H9 (cell line): ENCODE measurements around the gene CLIC1. TPM values are rescaled to one million over a fixed set of nuclear protein-coding genes. Genes with fewer than 3 reads are reported as not detected.

Experiments used
- DNase-seq: peaks from one replicate; pipeline ENCODE4 v3.0.0-alpha.2; 2017
- H2AFZ ChIP-seq: one replicate; pipeline ENCODE4 v1.6.1; 2013; ENCODE audit warnings: mild to moderate bottlenecking, low read length, control low read depth, moderate library complexity
- H2AK5ac ChIP-seq: 2 replicates; pipeline ENCODE4 v1.6.1; 2013; ENCODE audit warnings: low read length, control low read depth, mixed read lengths; ENCODE audit not compliant: insufficient read length
- H2BK120ac ChIP-seq: one replicate; pipeline ENCODE4 v1.6.1; 2013; ENCODE audit warnings: low read depth, mild to moderate bottlenecking, low read length, control low read depth, inconsistent platforms; ENCODE audit not compliant: poor library complexity, severe bottlenecking
- H2BK12ac ChIP-seq: 2 replicates; pipeline ENCODE4 v1.6.1; 2013; ENCODE audit warnings: low read length, control low read depth, mixed read lengths, low read depth; ENCODE audit not compliant: insufficient read length
- H2BK15ac ChIP-seq: 2 replicates; pipeline ENCODE4 v1.6.1; 2013; ENCODE audit warnings: low read depth, low read length, control low read depth
- H2BK20ac ChIP-seq: one replicate; pipeline ENCODE4 v1.6.1; 2013; ENCODE audit warnings: low read depth, mild to moderate bottlenecking, low read length, control low read depth, inconsistent platforms; ENCODE audit not compliant: poor library complexity, severe bottlenecking
- H2BK5ac ChIP-seq: 2 replicates; pipeline ENCODE4 v1.6.1; 2013; ENCODE audit warnings: low read length, control low read depth, mixed read lengths; ENCODE audit not compliant: insufficient read length
- H3K14ac ChIP-seq: 2 replicates; pipeline ENCODE4 v1.6.1; 2013; ENCODE audit warnings: low read length, control low read depth; ENCODE audit not compliant: insufficient read depth
- H3K18ac ChIP-seq: 2 replicates; pipeline ENCODE4 v1.6.1; 2013; ENCODE audit warnings: low read depth, mild to moderate bottlenecking, mixed read lengths, low read length, control low read depth; ENCODE audit not compliant: insufficient read length
- H3K23ac ChIP-seq: 2 replicates; pipeline ENCODE4 v1.6.1; 2013; ENCODE audit warnings: low read length, control low read depth, mixed read lengths, low read depth; ENCODE audit not compliant: insufficient read length
- H3K23me2 ChIP-seq: 2 replicates; pipeline ENCODE4 v1.6.1; 2013; ENCODE audit warnings: low read depth, mild to moderate bottlenecking, mixed read lengths, low read length, control low read depth; ENCODE audit not compliant: insufficient read length, poor library complexity, severe bottlenecking
- H3K27ac ChIP-seq: 2 replicates; pipeline ENCODE4 v1.5.1; 2013; ENCODE audit warnings: low read length, control low read depth, mixed read lengths, low read depth; ENCODE audit not compliant: insufficient read length
- H3K27me3 ChIP-seq: 2 replicates; pipeline ENCODE4 v1.6.1; 2013; ENCODE audit warnings: low read length, control low read depth, inconsistent platforms; ENCODE audit not compliant: insufficient read depth
- H3K4ac ChIP-seq: 2 replicates; pipeline ENCODE4 v1.6.1; 2013; ENCODE audit warnings: low read depth, mild to moderate bottlenecking, control low read depth, inconsistent platforms, low read length, moderate library complexity
- H3K4me1 ChIP-seq: 2 replicates; pipeline ENCODE4 v1.6.1; 2013; ENCODE audit warnings: low read length, control low read depth, inconsistent platforms; ENCODE audit not compliant: insufficient read depth
- H3K4me2 ChIP-seq: 2 replicates; pipeline ENCODE4 v1.6.1; 2013; ENCODE audit warnings: low read length, control low read depth, mixed read lengths; ENCODE audit not compliant: insufficient read length, insufficient read depth
- H3K56ac ChIP-seq: 2 replicates; pipeline ENCODE4 v1.6.1; 2013; ENCODE audit warnings: low read depth, mild to moderate bottlenecking, mixed read lengths, low read length, control low read depth; ENCODE audit not compliant: insufficient read length
- H3K79me1 ChIP-seq: 2 replicates; pipeline ENCODE4 v1.6.1; 2013; ENCODE audit warnings: low read depth, mild to moderate bottlenecking, moderate library complexity, low read length, control low read depth, inconsistent platforms; ENCODE audit not compliant: insufficient read depth, poor library complexity, severe bottlenecking
- H3K79me2 ChIP-seq: 2 replicates; pipeline ENCODE4 v1.6.1; 2013; ENCODE audit warnings: low read length, control low read depth, inconsistent platforms; ENCODE audit not compliant: insufficient read depth
- H3K9ac ChIP-seq: 2 replicates; pipeline ENCODE4 v1.6.1; 2013; ENCODE audit warnings: low read length, control low read depth, mixed read lengths; ENCODE audit not compliant: insufficient read length; ENCODE audit errors: extremely low read depth
- H3K9me3 ChIP-seq: one replicate; pipeline ENCODE4 v1.6.1; 2013; ENCODE audit warnings: low read depth, low read length, inconsistent platforms; ENCODE audit not compliant: control insufficient read depth
- H3T11ph ChIP-seq: one replicate; pipeline ENCODE4 v1.6.1; 2013; ENCODE audit warnings: mild to moderate bottlenecking, low read length, control low read depth, inconsistent platforms
- H4K20me1 ChIP-seq: one replicate; pipeline ENCODE4 v1.6.1; 2013; ENCODE audit not compliant: control insufficient read depth, insufficient read length, insufficient read depth
- H4K5ac ChIP-seq: 2 replicates; pipeline ENCODE4 v1.6.1; 2013; ENCODE audit warnings: low read depth, mild to moderate bottlenecking, mixed read lengths, low read length, control low read depth; ENCODE audit not compliant: insufficient read length
- H4K8ac ChIP-seq: replicated peaks from 2 replicates; pipeline ENCODE4 v1.6.1; 2013; ENCODE audit warnings: low read length, control low read depth, mixed read lengths, low read depth; ENCODE audit not compliant: insufficient read length
- H4K91ac ChIP-seq: 2 replicates; pipeline ENCODE4 v1.6.1; 2013; ENCODE audit warnings: low read depth, mild to moderate bottlenecking, moderate library complexity, mixed read lengths, low read length, control low read depth; ENCODE audit not compliant: insufficient read length
- H3K27ac Mint-ChIP-seq, 3 experiments: 2 replicates in 2 of 3; 3 replicates in 1 of 3; pipeline ENCODE4 v1.8.0; 2020 to 2021; ENCODE audit warnings: mixed read lengths in 3 of 3, mild to moderate bottlenecking in 1 of 3, moderate library complexity in 1 of 3
- H3K27me3 Mint-ChIP-seq: 2 replicates; pipeline ENCODE4 v1.8.0; 2021; ENCODE audit warnings: low read depth, mild to moderate bottlenecking, moderate library complexity, mixed read lengths
- H3K36me3 Mint-ChIP-seq, 3 experiments: 2 replicates in 2 of 3; 3 replicates in 1 of 3; pipeline ENCODE4 v1.8.0; 2020 to 2021; ENCODE audit warnings: low read depth in 3 of 3, mixed read lengths in 3 of 3; ENCODE audit not compliant: insufficient read depth in 1 of 3
- H3K4me1 Mint-ChIP-seq, 2 experiments: 2 replicates each; pipeline ENCODE4 v1.8.0; 2020; ENCODE audit warnings: mixed read lengths in 2 of 2
- H3K4me3 Mint-ChIP-seq, 2 experiments: 2 replicates in 1 of 2; 3 replicates in 1 of 2; pipeline ENCODE4 v1.8.0; 2020 to 2021; ENCODE audit warnings: mild to moderate bottlenecking in 2 of 2, mixed read lengths in 2 of 2, moderate library complexity in 1 of 2
- H3K9me3 Mint-ChIP-seq, 2 experiments: 2 replicates in 1 of 2; 3 replicates in 1 of 2; pipeline ENCODE4 v1.8.0; 2020; ENCODE audit warnings: mild to moderate bottlenecking in 2 of 2, mixed read lengths in 2 of 2, moderate library complexity in 1 of 2
- CTCF ChIP-seq: fragments of 200-600 bp; sonication (generic); conservative IDR thresholded peaks from 3 replicates; pipeline ENCODE4 v1.8.0; 2021; ENCODE audit warnings: antibody characterized with exemption, mild to moderate bottlenecking
- WGBS: extraction: QIAGEN DNeasy Blood & Tissue Kit; methylation state at CpG from one replicate; pipeline ENCODE4 v1.1.7; 2013; ENCODE audit warnings: missing lambda C conversion rate, low lambda C conversion rate, mixed read lengths; ENCODE audit not compliant: insufficient read length; ENCODE audit errors: extremely low coverage; 5-methylcytosine and 5-hydroxymethylcytosine counted together
- total RNA-seq: library from RNA; stranded (reverse); gene quantifications from 2 replicates; pipeline ENCODE4 v1.2.1, GENCODE V29; 2021

Gene CLIC1
- total RNA-seq, 1 experiment from 2014 or later: 265 TPM

DNA sequence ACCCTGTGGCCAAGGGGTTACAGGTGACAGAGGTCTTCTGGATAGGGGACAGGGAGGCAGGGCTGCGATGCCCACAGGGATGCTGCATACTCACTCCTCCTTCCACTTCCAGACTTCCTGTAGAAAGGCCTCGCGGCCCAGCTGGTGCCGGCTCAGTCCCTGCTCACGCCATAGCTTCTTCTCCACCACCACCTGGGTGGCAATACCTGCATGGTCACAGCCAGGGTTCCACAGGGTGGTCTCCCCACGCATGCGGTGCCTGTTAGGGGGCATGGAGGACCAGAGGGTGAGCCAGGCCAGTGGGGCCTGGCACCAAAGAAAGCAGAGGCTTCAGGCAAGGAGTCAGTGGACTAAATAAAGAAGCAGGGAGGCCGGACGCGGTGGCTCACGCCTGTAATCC, 49.1 kb upstream of the CLIC1 start:
- H3K9me3 Mint-ChIP-seq: no peaks in the 10 kb centered on the region
- Histone ChIP-seq H3K79me2 (no peaks in the 10 kb centered on the region), H3K56ac (no peak overlapping the region), H3K23ac (no peak overlapping the region), H4K8ac (no peak overlapping the region), H2AFZ (no peak overlapping the region), H2BK12ac (no peak overlapping the region), H4K20me1 (peaks cover 3% of the 10 kb centered on the region), H3K4ac (no peak overlapping the region), H4K91ac (no peak overlapping the region), H3K79me1 (no peaks in the 10 kb centered on the region), H3T11ph (no peak overlapping the region), H3K27me3 (no peaks in the 10 kb centered on the region), H3K9ac (no peak overlapping the region), H4K5ac (no peak overlapping the region), H3K9me3 (no peaks in the 10 kb centered on the region), H3K4me1 (no peaks in the 10 kb centered on the region), H3K27ac (no peak overlapping the region), H3K14ac (no peak overlapping the region), H2BK5ac (no peak overlapping the region), H2BK20ac (no peak overlapping the region), H2AK5ac (no peak overlapping the region), H3K18ac (no peak overlapping the region), H2BK15ac (no peak overlapping the region), H3K4me2 (no peak overlapping the region), H3K23me2 (no peaks in the 10 kb centered on the region), H2BK120ac (no peak overlapping the region)
- no CpG with 5 or more reads among the region's 11 CpGs for WGBS
- peak overlapping the region in 1 of 3 experiments; percentile 80; a peak in 1 of 7 replicates for H3K27ac Mint-ChIP-seq
- no peaks in the 10 kb centered on the region for H3K27me3 Mint-ChIP-seq
- peaks cover 39 to 71% (median 62%) of the 10 kb centered on the region in 3 experiments for H3K36me3 Mint-ChIP-seq
- no peak for DNase-seq
- H3K4me1 Mint-ChIP-seq: no peaks in the 10 kb centered on the region
- H3K4me3 Mint-ChIP-seq: no peak overlapping the region
- TF ChIP-seq CTCF: no peak
